OCI-LY7 (cell line): ENCODE results near the gene EXOSC10.

Experiments used
- EZH2phosphoT487 ChIP-seq: fragments of 200-600 bp; sonication (generic); IDR thresholded peaks from 2 replicates; pipeline ENCODE4 v1.6.1; 2018; ENCODE audit warnings: low read depth, borderline replicate concordance, mild to moderate bottlenecking, mixed run types, antibody characterized with exemption, low read length, moderate library complexity, mixed read lengths
- TF ChIP-seq, protein P1 (sequence below): fragments of 200-600 bp; sonication (generic); conservative IDR thresholded peaks from 2 replicates; pipeline ENCODE4 v1.5.1; 2014; ENCODE audit warnings: mild to moderate bottlenecking, antibody characterized with exemption, low read length, moderate library complexity, mixed read lengths

DNA sequence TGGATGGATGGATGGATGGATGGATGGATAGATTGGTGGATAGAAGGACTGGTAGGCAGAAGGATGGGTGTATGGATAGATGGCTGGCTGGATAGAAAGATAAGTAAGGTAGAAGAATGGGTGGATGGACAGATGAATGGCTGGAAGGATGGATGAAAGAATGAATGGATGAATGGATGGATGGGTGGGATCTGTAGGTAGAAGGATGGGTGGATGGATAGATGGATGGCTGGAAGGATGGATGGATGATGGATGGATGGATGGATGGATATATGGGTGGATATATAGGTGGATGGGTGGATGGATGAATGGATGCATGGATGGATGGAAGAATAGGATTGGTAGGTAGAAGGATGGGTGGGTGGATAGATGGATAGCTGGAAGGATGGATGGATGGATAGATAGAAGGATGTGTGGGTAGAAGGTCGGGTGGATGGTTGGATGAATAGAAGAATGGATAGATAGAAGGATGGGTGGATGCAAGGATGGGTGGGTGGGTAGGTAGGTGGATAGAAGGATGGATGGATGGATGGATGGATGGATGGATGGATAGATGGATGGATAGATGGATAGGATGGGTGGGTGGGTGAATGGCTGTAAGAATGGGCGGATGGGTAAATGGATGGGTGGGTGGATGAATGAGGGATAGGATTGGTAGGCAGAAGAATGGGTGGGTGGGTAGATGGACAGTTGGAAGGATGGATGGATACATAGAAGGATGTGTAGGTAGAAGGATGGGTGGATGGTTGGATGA is 60.1 kb downstream of the EXOSC10 start:
- TF ChIP-seq, protein P1, sequence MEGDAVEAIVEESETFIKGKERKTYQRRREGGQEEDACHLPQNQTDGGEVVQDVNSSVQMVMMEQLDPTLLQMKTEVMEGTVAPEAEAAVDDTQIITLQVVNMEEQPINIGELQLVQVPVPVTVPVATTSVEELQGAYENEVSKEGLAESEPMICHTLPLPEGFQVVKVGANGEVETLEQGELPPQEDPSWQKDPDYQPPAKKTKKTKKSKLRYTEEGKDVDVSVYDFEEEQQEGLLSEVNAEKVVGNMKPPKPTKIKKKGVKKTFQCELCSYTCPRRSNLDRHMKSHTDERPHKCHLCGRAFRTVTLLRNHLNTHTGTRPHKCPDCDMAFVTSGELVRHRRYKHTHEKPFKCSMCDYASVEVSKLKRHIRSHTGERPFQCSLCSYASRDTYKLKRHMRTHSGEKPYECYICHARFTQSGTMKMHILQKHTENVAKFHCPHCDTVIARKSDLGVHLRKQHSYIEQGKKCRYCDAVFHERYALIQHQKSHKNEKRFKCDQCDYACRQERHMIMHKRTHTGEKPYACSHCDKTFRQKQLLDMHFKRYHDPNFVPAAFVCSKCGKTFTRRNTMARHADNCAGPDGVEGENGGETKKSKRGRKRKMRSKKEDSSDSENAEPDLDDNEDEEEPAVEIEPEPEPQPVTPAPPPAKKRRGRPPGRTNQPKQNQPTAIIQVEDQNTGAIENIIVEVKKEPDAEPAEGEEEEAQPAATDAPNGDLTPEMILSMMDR, result no peak
- TF ChIP-seq EZH2phosphoT487, result no peak
